HepG2 (cell line): Measurements from ENCODE around the gene KLHL18. TPM values are rescaled to one million over a fixed set of nuclear protein-coding genes. Genes with fewer than 3 reads are reported as not detected.

Experiments
- ATAC-seq: fragments of 200-7000 bp; cut with Tn5 transposase; 3 replicates; pipeline ENCODE4 v1.9.1; 2020; ENCODE audit warnings: mild to moderate bottlenecking, moderate library complexity
- BruUV-seq: library from RNA; stranded (reverse); fragments of 400-500 nt; replicated peaks from 2 replicates; lab custom pipeline; 2021; lab: Mats Ljungman, UMichigan
- CTCF ChIA-PET: fragments of 300-600 bp; formaldehyde crosslinking; extraction: SDS; loops from one replicate; lab custom pipeline; 2021; ENCODE audit warnings: low total read pairs, inconsistent platforms, low intra/inter-chr PET ratio; lab: Yijun Ruan, JAX
- POLR2A ChIA-PET: fragments of 350-600 bp; sonication (Branson Sonifier 250); formaldehyde crosslinking; loops from one replicate; lab custom pipeline; 2020; ENCODE audit warnings: antibody characterized with exemption, inconsistent platforms; lab: Yijun Ruan, JAX
- DNase-seq: peaks from one replicate; pipeline ENCODE4 v3.0.0-alpha.2; 2015; ENCODE audit warnings: low spot score
- FAIRE-seq: peaks from 3 replicates; lab custom pipeline; 2011; peaks lifted over from hg19 to GRCh38; lab: Jason Lieb, UNC
- H2AFZ ChIP-seq: one replicate; pipeline ENCODE4 v1.6.1; 2011; ENCODE audit warnings: low read length, inconsistent platforms
- H3K27ac ChIP-seq: fragments of 300-600 bp; 3 replicates; pipeline ENCODE4 v1.8.0; 2011; ENCODE audit warnings: mixed run types, mild to moderate bottlenecking, mixed read lengths, low read length, inconsistent platforms; ENCODE audit not compliant: insufficient read depth; ENCODE audit errors: extremely low read length
- H3K27me3 ChIP-seq, 2 experiments: fragments of 200-600 bp in 1 of 2; 2 replicates in 1 of 2; 3 replicates in 1 of 2; pipeline versions ENCODE4 v1.6.0 to v1.8.0; 2011; ENCODE audit warnings: low read length in 2 of 2, mild to moderate bottlenecking in 2 of 2, moderate library complexity in 2 of 2, inconsistent platforms in 1 of 2; ENCODE audit not compliant: insufficient read depth in 2 of 2, control insufficient read depth in 1 of 2
- H3K36me3 ChIP-seq, 2 experiments: fragments of 200-600 bp in 1 of 2; replicated peaks in 1 of 2; 2 replicates in 1 of 2; 3 replicates in 1 of 2; pipeline versions ENCODE4 v1.5.1 to v1.8.0; 2011; ENCODE audit warnings: low read length in 2 of 2, inconsistent platforms in 1 of 2; ENCODE audit not compliant: insufficient read depth in 2 of 2, control insufficient read depth in 1 of 2
- H3K4me1 ChIP-seq: 2 replicates; pipeline ENCODE4 v1.5.1; 2012; ENCODE audit warnings: low read length, inconsistent platforms; ENCODE audit not compliant: insufficient read depth
- H3K4me2 ChIP-seq: 2 replicates; pipeline ENCODE4 v1.6.0; 2011; ENCODE audit warnings: low read depth, low read length, inconsistent platforms
- H3K4me3 ChIP-seq, 3 experiments: fragments of 200-600 bp in 1 of 3; sonication (generic), shearing (Covaris generic) in 1 of 3; replicated peaks in 1 of 3; 2 replicates each; pipeline ENCODE4 v1.5.1; 2011 to 2016; ENCODE audit warnings: low read length in 3 of 3, inconsistent platforms in 2 of 3, low read depth in 2 of 3, mild to moderate bottlenecking in 2 of 3, control low read depth in 1 of 3, mixed read lengths in 1 of 3; ENCODE audit not compliant: insufficient read depth in 1 of 3
- H3K79me2 ChIP-seq: one replicate; pipeline ENCODE4 v1.6.1; 2011; ENCODE audit warnings: low read length, inconsistent platforms; ENCODE audit not compliant: insufficient read depth
- H3K9ac ChIP-seq: 2 replicates; pipeline ENCODE4 v1.6.0; 2011; ENCODE audit warnings: mild to moderate bottlenecking, low read depth, low read length, inconsistent platforms; ENCODE audit not compliant: insufficient read depth
- H3K9me3 ChIP-seq: 2 replicates; pipeline ENCODE4 v1.5.1; 2012; ENCODE audit warnings: mild to moderate bottlenecking, low read length
- H4K20me1 ChIP-seq: 2 replicates; pipeline ENCODE4 v1.6.0; 2011; ENCODE audit warnings: inconsistent platforms, mild to moderate bottlenecking, low read length, moderate library complexity; ENCODE audit not compliant: insufficient read depth
- ARID4A ChIP-seq: sonication (generic); formaldehyde crosslinking; IDR thresholded peaks from 2 replicates; pipeline ENCODE4 v1.5.0; 2020; ENCODE audit warnings: mild to moderate bottlenecking, missing genetic modification reagents, borderline replicate concordance
- ATF5 ChIP-seq: sonication (generic); formaldehyde crosslinking; IDR thresholded peaks from 2 replicates; pipeline ENCODE4 v1.4.0; 2020; ENCODE audit warnings: mild to moderate bottlenecking, low read depth, missing genetic modification reagents
- DMTF1 ChIP-seq: sonication (generic); formaldehyde crosslinking; IDR thresholded peaks from 2 replicates; pipeline ENCODE4 v1.4.0; 2020; ENCODE audit warnings: mild to moderate bottlenecking, missing genetic modification reagents
- ELF3 ChIP-seq: IDR thresholded peaks from 2 replicates; pipeline ENCODE4 v1.6.1; 2016; ENCODE audit warnings: missing genetic modification reagents, missing compliant biosample characterization
- GATA4 ChIP-seq: sonication (generic); IDR thresholded peaks from 2 replicates; pipeline ENCODE4 v1.6.1; 2016; ENCODE audit warnings: antibody characterized with exemption, low read depth, borderline replicate concordance
- RFXAP ChIP-seq: sonication (generic); formaldehyde crosslinking; IDR thresholded peaks from 2 replicates; pipeline ENCODE4 v1.4.0; 2020; ENCODE audit warnings: missing genetic modification reagents, borderline replicate concordance
- SNAPC5 ChIP-seq: sonication (generic); formaldehyde crosslinking; IDR thresholded peaks from 2 replicates; pipeline ENCODE4 v1.8.1; 2023; ENCODE audit warnings: mild to moderate bottlenecking, missing genetic modification reagents, borderline replicate concordance
- SP1 ChIP-seq, 2 experiments: fragments of 450-650 bp in 1 of 2; sonication (generic) in 1 of 2; formaldehyde crosslinking in 1 of 2; IDR thresholded peaks; 2 replicates each; pipeline versions ENCODE4 v1.4.0 to v1.6.1; 2016 to 2020; ENCODE audit warnings: missing genetic modification reagents in 1 of 2
- SPEN ChIP-seq: sonication (generic); formaldehyde crosslinking; IDR thresholded peaks from 2 replicates; pipeline ENCODE4 v1.5.1; 2020; ENCODE audit warnings: low read depth, mild to moderate bottlenecking, missing genetic modification reagents
- TARDBP ChIP-seq: sonication (generic); formaldehyde crosslinking; IDR thresholded peaks from 2 replicates; pipeline ENCODE4 v1.8.0; 2022; ENCODE audit warnings: mild to moderate bottlenecking, missing genetic modification reagents
- TP53 ChIP-seq: sonication (generic); formaldehyde crosslinking; conservative IDR thresholded peaks from 2 replicates; pipeline ENCODE4 v1.4.0; 2020; ENCODE audit warnings: missing genetic modification reagents
- ZFP36L2 ChIP-seq: sonication (generic); formaldehyde crosslinking; IDR thresholded peaks from 2 replicates; pipeline ENCODE4 v1.4.0; 2020; ENCODE audit warnings: missing genetic modification reagents
- ZMAT5 ChIP-seq: sonication (generic); formaldehyde crosslinking; IDR thresholded peaks from 2 replicates; pipeline ENCODE4 v1.5.0; 2020; ENCODE audit warnings: mild to moderate bottlenecking, low read depth, missing genetic modification reagents, borderline replicate concordance
- ZNF333 ChIP-seq: sonication (generic); formaldehyde crosslinking; IDR thresholded peaks from 2 replicates; pipeline ENCODE4 v1.4.0; 2020; ENCODE audit warnings: mild to moderate bottlenecking, missing genetic modification reagents, borderline replicate concordance
- ZNF597 ChIP-seq: sonication (generic); formaldehyde crosslinking; IDR thresholded peaks from 2 replicates; pipeline ENCODE4 v1.5.0; 2020; ENCODE audit warnings: missing genetic modification reagents
- ZNF850 ChIP-seq: sonication (generic); formaldehyde crosslinking; conservative IDR thresholded peaks from 2 replicates; pipeline ENCODE4 v1.9.0; 2021; ENCODE audit warnings: mild to moderate bottlenecking, missing genetic modification reagents
- WGBS: methylation state at CpG from one replicate; pipeline ENCODE4 v1.1.6; 2017; ENCODE audit warnings: low lambda C conversion rate; 5-methylcytosine and 5-hydroxymethylcytosine counted together
- in situ Hi-C: cut with HindIII; loops from 2 replicates; pipeline ENCODE4 v1.10.0; 2017; ENCODE audit warnings: low pct_unique_long_range_greater_than_20kb; ENCODE audit not compliant: extremely low pct_ligation_motif_present
- intact Hi-C: fragments of 100-400 bp; cut with micrococcal nuclease; formaldehyde crosslinking; loops from one replicate; pipeline ENCODE4 v1.10.0; 2022; ENCODE audit not compliant: unreplicated experiment
- polyA plus RNA-seq, 8 experiments: library from polyadenylated mRNA; depleted of rRNA in 3 of 8; stranded (reverse) in 7 of 8; unstranded in 1 of 8; fragments of >200 nt; fragmentation: Illumina TruSeq in 4 of 8; extraction: Trizol in 4 of 8; gene quantifications; 2 replicates each; pipeline versions ENCODE4 v1.2.1 to v1.2.3, GENCODE V29; 2011 to 2016; ENCODE audit warnings: low read depth in 4 of 8, missing spikeins in 1 of 8, mixed read lengths in 1 of 8; ENCODE audit not compliant: insufficient read depth in 1 of 8
- total RNA-seq, 5 experiments: library from RNA; depleted of rRNA; stranded (reverse); fragments of >200 nt; fragmentation: Illumina TruSeq; extraction: Trizol; gene quantifications; 2 replicates each; pipeline ENCODE4 v1.2.3, GENCODE V29; 2016; ENCODE audit warnings: low read depth in 1 of 5

KLHL18 gene
- total and polyA plus RNA-seq, 2 of the 13 experiments (the other 11 are each of a cell fraction or from before 2014, with no cell fraction given): 17.5 to 18.8 TPM

- H3K4me3 ChIP-seq: no peak overlapping the region
- no peak for ATAC-seq
- no peak for DNase-seq
- peaks cover 7 to 19% of the 10 kb centered on the region in 2 experiments; a peak in 4 of 5 replicates for H3K36me3 ChIP-seq
- FAIRE-seq: no peak
- ChIA-PET CTCF (no interaction called here), POLR2A (no interaction called here)
- no peak overlapping the region for H3K4me2 ChIP-seq
- in situ Hi-C loops: no loop called here
- H3K27me3 ChIP-seq: no peaks in the 10 kb centered on the region
- no peaks in the 10 kb centered on the region for H3K79me2 ChIP-seq
- peaks cover 18% of the 10 kb centered on the region for H3K4me1 ChIP-seq
- H3K27ac ChIP-seq: no peak overlapping the region
- WGBS: 100% methylated on average over 3 of the region's 17 CpGs
- H3K9ac ChIP-seq: no peak overlapping the region
- no peaks in the 10 kb centered on the region for H4K20me1 ChIP-seq
- H3K9me3 ChIP-seq: no peaks in the 10 kb centered on the region
- no peak overlapping the region for H2AFZ ChIP-seq
- no TSS peak for BruUV-seq
- intact Hi-C loops: no loop called here
- no peak for TF ChIP-seq RFXAP
- no peak for TF ChIP-seq ARID4A (CRISPR knock-in tag)
- TF ChIP-seq ZNF333 (CRISPR knock-in tag): no peak
- no peak for TF ChIP-seq ELF3 (CRISPR knock-in tag)
- no peak for TF ChIP-seq SNAPC5
- TF ChIP-seq ZNF850: no peak
- no peak for TF ChIP-seq GATA4
- no peak for TF ChIP-seq ATF5
- TF ChIP-seq DMTF1 (CRISPR knock-in tag): no peak
- no peak for TF ChIP-seq SP1 (IDR thresholded peaks at IDR 0.05)
- TF ChIP-seq SP1 (CRISPR knock-in tag; IDR thresholded peaks at IDR 0.05): no peak
- TF ChIP-seq SPEN (CRISPR knock-in tag): no peak
- no peak for TF ChIP-seq TP53 (CRISPR knock-in tag)
- TF ChIP-seq ZNF597 (CRISPR knock-in tag): no peak
- no peak for TF ChIP-seq ZFP36L2 (CRISPR knock-in tag)
- TF ChIP-seq ZMAT5 (CRISPR knock-in tag): no peak
- no peak for TF ChIP-seq TARDBP (CRISPR knock-in tag)
These were observed 60.8 kb downstream of the KLHL18 start for GRCh38 chr3:47343471-47343971.
